ENCODE data around the gene CARD11.

CARD11 gene

GRCh38 chr7:2979951-2980350 is 63.7 kb downstream of the CARD11 start:
- H3K4me3 ChIP-seq: no peak overlapping the region
- in situ Hi-C loops (cut with MboI; ENCODE audit: low sequenced_read_pairs): no loop called here
- no peaks in the 10 kb centered on the region for H3K27me3 ChIP-seq (ENCODE audit: low read depth)
- no peaks in the 10 kb centered on the region for H3K36me3 ChIP-seq (replicated peaks)
- H3K4me1 ChIP-seq: no peaks in the 10 kb centered on the region
- no peak for DNase-seq (ENCODE audit: low spot score in 2 of 2)
- H3K9me3 ChIP-seq: no peaks in the 10 kb centered on the region

GRCh38 chr7:2979201-2979631 is 64.5 kb downstream of the CARD11 start:
- Histone ChIP-seq H3K4me3 (no peak overlapping the region), H3K27me3 (ENCODE audit: low read depth) (no peaks in the 10 kb centered on the region), H3K9me3 (no peaks in the 10 kb centered on the region), H3K36me3 (replicated peaks) (no peaks in the 10 kb centered on the region), H3K4me1 (no peaks in the 10 kb centered on the region)
- in situ Hi-C loops (cut with MboI; ENCODE audit: low sequenced_read_pairs): no loop called here
- no peak for DNase-seq (ENCODE audit: low spot score in 2 of 2)

GRCh38 chr7:2978408-2978807 is 65.3 kb downstream of the CARD11 start:
- H3K27me3 ChIP-seq (ENCODE audit: low read depth): no peaks in the 10 kb centered on the region
- DNase-seq (ENCODE audit: low spot score in 2 of 2): no peak
- no peaks in the 10 kb centered on the region for H3K4me1 ChIP-seq
- no peaks in the 10 kb centered on the region for H3K36me3 ChIP-seq (replicated peaks)
- H3K9me3 ChIP-seq: no peaks in the 10 kb centered on the region
- in situ Hi-C loops (cut with MboI; ENCODE audit: low sequenced_read_pairs): no loop called here
- no peak overlapping the region for H3K4me3 ChIP-seq

DNA sequence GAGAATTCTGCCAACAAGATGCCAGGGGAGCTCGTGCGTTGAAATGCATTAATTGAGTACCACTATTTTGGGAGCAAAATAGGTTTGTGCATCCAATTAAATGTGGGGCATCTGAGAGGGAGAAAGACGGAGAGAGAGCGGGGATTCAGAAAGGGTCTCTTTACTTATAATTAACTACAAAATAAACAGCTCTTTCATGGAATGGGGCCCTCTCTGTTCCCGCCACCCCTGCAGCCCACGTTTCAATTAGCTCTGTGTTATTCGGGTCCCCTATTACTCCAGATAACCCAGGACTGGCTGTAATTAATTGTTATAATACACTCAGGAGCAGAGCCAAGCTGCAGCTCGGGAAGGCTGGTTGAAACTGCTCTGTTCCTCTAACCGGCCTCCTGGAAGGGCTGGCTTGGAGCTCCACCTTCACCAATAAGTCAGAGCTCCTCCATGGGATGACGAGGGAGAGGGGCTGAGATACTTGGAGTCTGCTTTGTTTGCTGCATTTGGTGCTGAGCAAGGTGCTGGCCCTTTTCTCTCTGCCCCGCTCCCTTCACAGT is 67.8 kb downstream of the CARD11 start:
- no peaks in the 10 kb centered on the region for H3K27me3 ChIP-seq (ENCODE audit: low read depth)
- no peak for DNase-seq (ENCODE audit: low spot score in 2 of 2)
- in situ Hi-C loops (cut with MboI; ENCODE audit: low sequenced_read_pairs): no loop called here
- no peak overlapping the region for H3K4me3 ChIP-seq
- no peaks in the 10 kb centered on the region for H3K9me3 ChIP-seq
- no peaks in the 10 kb centered on the region for H3K4me1 ChIP-seq
- no peaks in the 10 kb centered on the region for H3K36me3 ChIP-seq (replicated peaks)

DNA sequence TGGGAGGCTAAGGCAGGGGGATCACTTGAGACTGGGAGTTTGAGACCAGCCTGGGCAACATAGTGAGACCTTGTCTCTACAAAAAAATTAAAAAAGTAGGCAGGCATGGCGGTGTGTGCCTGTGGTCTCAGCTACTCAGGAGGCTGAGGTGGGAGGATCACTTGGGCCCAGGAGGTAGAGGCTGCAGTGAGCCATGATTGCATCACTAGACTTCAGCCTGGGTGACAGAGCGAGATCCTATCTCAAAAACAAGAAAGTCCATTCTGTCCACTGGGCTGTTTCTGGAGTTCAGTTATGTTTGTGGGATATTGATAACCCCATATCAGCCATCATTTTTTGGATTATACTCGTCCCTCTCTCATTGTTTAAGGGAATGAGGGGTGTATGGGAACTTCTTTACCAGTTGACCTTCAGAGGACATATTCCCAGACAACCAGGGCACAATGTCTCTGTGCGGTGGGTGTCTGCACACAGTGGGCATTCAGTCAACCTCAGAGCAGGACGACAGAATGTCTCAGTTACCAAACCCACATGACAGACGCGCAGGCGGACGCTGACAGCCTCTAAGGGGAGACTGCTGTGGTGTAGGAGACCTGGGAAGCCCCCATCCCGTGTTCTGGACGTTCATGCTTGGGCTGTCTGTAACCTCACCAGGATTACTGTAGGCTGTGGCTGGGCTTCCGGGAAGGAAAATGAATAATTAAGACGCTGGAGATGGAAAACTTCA is 69.4 kb downstream of the CARD11 start:
- DNase-seq (ENCODE audit: low spot score in 2 of 2): no peak
- Histone ChIP-seq H3K4me3 (no peak overlapping the region), H3K9me3 (no peaks in the 10 kb centered on the region), H3K27me3 (ENCODE audit: low read depth) (no peaks in the 10 kb centered on the region), H3K36me3 (replicated peaks) (no peaks in the 10 kb centered on the region), H3K4me1 (no peaks in the 10 kb centered on the region)
- in situ Hi-C loops (cut with MboI; ENCODE audit: low sequenced_read_pairs): no loop called here

DNA sequence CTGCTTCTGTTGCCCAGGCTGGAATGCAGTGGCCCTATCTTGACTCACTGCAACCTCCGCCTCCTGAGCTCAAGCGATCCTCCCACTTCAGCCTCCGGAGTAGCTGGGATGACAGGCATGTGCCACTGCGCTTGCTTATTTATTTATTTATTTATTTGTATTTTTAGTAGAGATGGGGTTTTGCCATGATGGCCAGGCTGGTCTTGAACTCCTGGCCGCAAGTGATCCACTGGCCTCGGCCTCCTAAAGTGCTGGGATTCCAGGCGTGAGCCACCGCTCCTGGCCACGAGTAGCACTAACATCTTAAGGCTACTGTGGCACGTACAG is 70.9 kb downstream of the CARD11 start:
- Histone ChIP-seq H3K4me1 (no peaks in the 10 kb centered on the region), H3K36me3 (replicated peaks) (no peaks in the 10 kb centered on the region), H3K27me3 (ENCODE audit: low read depth) (no peaks in the 10 kb centered on the region), H3K4me3 (no peak overlapping the region), H3K9me3 (no peaks in the 10 kb centered on the region)
- DNase-seq (ENCODE audit: low spot score in 2 of 2): no peak
- in situ Hi-C loops (cut with MboI; ENCODE audit: low sequenced_read_pairs): no loop called here

GRCh38 chr7:2971914-2972834 is 71.5 kb downstream of the CARD11 start:
- no peaks in the 10 kb centered on the region for H3K9me3 ChIP-seq
- no peaks in the 10 kb centered on the region for H3K27me3 ChIP-seq (ENCODE audit: low read depth)
- no peaks in the 10 kb centered on the region for H3K36me3 ChIP-seq (replicated peaks)
- H3K4me1 ChIP-seq: no peaks in the 10 kb centered on the region
- in situ Hi-C loops (cut with MboI; ENCODE audit: low sequenced_read_pairs): no loop called here
- H3K4me3 ChIP-seq: no peak overlapping the region
- no peak for DNase-seq (ENCODE audit: low spot score in 2 of 2)

DNA sequence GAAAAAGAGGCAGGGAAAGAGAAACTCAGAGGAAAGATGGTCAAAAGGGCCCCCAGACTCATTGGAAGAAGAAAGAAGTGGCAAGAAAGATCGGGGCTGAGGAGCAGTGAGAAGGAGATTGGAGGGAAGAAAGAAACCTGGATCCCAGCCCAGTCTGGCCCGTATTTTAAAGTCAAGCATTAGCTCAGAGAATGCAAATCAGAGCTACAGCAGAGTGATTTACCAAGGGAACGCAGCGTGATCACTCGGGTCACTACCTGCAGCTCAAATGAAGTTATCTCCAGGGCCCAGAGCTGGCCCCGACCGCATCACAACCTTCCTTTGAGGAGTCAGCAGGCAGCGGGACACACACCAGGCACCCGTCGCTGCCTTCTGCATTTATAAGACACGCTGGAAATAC is 72.8 kb downstream of the CARD11 start:
- Histone ChIP-seq H3K9me3 (peaks cover under 1% of the 10 kb centered on the region), H3K4me1 (no peaks in the 10 kb centered on the region), H3K36me3 (replicated peaks) (no peaks in the 10 kb centered on the region), H3K4me3 (no peak overlapping the region), H3K27me3 (ENCODE audit: low read depth) (no peaks in the 10 kb centered on the region)
- in situ Hi-C loops (cut with MboI; ENCODE audit: low sequenced_read_pairs): no loop called here
- no peak for DNase-seq (ENCODE audit: low spot score in 2 of 2)

DNA sequence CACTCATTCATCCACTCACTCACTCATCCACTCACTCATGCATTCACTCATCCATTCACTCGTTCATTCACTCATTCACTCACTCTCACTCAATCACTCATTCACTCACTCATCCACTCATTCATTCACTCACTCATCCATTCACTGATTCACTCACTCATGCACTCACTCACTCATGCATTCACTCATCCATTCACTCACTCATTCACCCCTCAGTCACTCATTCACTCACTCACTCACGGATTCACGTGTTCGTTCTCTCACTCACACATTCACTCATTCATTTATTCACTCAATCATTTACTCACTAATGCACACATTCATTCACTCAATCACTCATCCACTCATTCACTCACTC is 73.4 kb downstream of the CARD11 start:
- DNase-seq (ENCODE audit: low spot score in 2 of 2): no peak
- Histone ChIP-seq H3K4me3 (no peak overlapping the region), H3K36me3 (replicated peaks) (no peaks in the 10 kb centered on the region), H3K4me1 (no peaks in the 10 kb centered on the region), H3K9me3 (peaks cover 2% of the 10 kb centered on the region), H3K27me3 (ENCODE audit: low read depth) (no peaks in the 10 kb centered on the region)
- in situ Hi-C loops (cut with MboI; ENCODE audit: low sequenced_read_pairs): no loop called here

DNA sequence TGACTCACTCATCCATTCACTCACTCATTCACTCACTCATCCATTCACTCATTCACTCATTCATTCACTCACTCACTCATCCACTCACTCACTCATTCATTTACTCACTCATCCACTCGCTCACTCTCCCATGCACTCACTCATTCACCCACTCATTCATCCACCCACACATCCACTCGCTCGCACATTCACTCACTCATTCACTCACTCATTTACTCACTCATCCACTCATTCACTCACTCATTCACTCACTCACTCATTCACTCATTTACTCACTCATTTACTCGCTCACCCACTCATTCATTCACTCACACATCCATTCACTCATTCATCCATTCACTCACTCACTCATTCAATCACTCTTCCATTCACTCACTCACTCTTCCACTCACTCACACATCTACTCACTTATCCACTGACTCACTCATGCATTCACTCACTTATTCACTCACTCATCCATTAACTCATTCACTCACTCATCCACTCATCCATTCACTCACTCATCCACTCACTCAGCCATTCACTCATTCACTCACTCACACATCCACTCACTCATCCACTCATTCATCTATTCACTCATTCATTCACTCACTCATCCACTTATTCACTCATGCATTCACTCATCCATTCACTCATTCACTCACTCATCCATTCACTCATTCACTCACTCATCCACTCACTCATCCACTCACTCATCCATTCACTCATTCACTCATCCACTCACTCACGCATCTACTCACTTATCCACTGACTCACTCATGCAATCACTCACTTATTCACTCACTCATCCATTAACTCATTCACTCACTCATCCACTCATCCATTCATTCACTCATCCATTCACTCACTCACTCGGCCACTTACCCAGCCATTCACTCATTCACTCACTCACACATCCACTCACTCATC is 74.0 kb downstream of the CARD11 start:
- no peak overlapping the region for H3K4me3 ChIP-seq
- H3K27me3 ChIP-seq (ENCODE audit: low read depth): no peaks in the 10 kb centered on the region
- no peaks in the 10 kb centered on the region for H3K4me1 ChIP-seq
- in situ Hi-C loops (cut with MboI; ENCODE audit: low sequenced_read_pairs): no loop called here
- DNase-seq (ENCODE audit: low spot score in 2 of 2): no peak
- H3K36me3 ChIP-seq (replicated peaks): no peaks in the 10 kb centered on the region
- peaks cover 2% of the 10 kb centered on the region for H3K9me3 ChIP-seq

- H3K9me3 ChIP-seq: peaks cover 2% of the 10 kb centered on the region
- no peak for DNase-seq (ENCODE audit: low spot score in 2 of 2)
- no peaks in the 10 kb centered on the region for H3K36me3 ChIP-seq (replicated peaks)
- in situ Hi-C loops (cut with MboI; ENCODE audit: low sequenced_read_pairs): no loop called here
- H3K27me3 ChIP-seq (ENCODE audit: low read depth): no peaks in the 10 kb centered on the region
- no peak overlapping the region for H3K4me3 ChIP-seq
- H3K4me1 ChIP-seq: no peaks in the 10 kb centered on the region
These were observed 74.9 kb downstream of the CARD11 start for GRCh38 chr7:2968616-2969397.

GRCh38 chr7:2968176-2968575 is 75.5 kb downstream of the CARD11 start:
- Histone ChIP-seq H3K4me1 (no peaks in the 10 kb centered on the region), H3K27me3 (ENCODE audit: low read depth) (no peaks in the 10 kb centered on the region), H3K4me3 (no peak overlapping the region), H3K9me3 (peaks cover 2% of the 10 kb centered on the region), H3K36me3 (replicated peaks) (no peaks in the 10 kb centered on the region)
- in situ Hi-C loops (cut with MboI; ENCODE audit: low sequenced_read_pairs): no loop called here
- no peak for DNase-seq (ENCODE audit: low spot score in 2 of 2)

GRCh38 chr7:2967705-2968104 is 76.0 kb downstream of the CARD11 start:
- no peaks in the 10 kb centered on the region for H3K27me3 ChIP-seq (ENCODE audit: low read depth)
- H3K4me1 ChIP-seq: no peaks in the 10 kb centered on the region
- H3K4me3 ChIP-seq: no peak overlapping the region
- DNase-seq (ENCODE audit: low spot score in 2 of 2): no peak
- H3K36me3 ChIP-seq (replicated peaks): no peaks in the 10 kb centered on the region
- in situ Hi-C loops (cut with MboI; ENCODE audit: low sequenced_read_pairs): no loop called here
- peaks cover 2% of the 10 kb centered on the region for H3K9me3 ChIP-seq

Measured in HAP-1 (cell line).